HepG2 (cell line): Measurements from ENCODE around the gene TRIM15.

Source experiments
- CREM ChIP-seq, 2 experiments: sonication (generic) in 1 of 2; formaldehyde crosslinking in 1 of 2; IDR thresholded peaks; 2 replicates each; pipeline versions ENCODE4 v1.4.0 to v1.6.1; 2016 to 2020; ENCODE audit warnings: antibody characterized with exemption in 1 of 2, mild to moderate bottlenecking in 1 of 2, missing genetic modification reagents in 1 of 2
- KDM5A ChIP-seq: fragments of 200-600 bp; sonication (generic); IDR thresholded peaks from 2 replicates; pipeline ENCODE4 v1.7.0; 2018; ENCODE audit warnings: antibody characterized with exemption, mild to moderate bottlenecking, low read length, borderline replicate concordance
- PRDM15 ChIP-seq: sonication (generic); formaldehyde crosslinking; IDR thresholded peaks from 2 replicates; pipeline ENCODE4 v1.4.0; 2020; ENCODE audit warnings: missing genetic modification reagents
- TCF7 ChIP-seq: sonication (generic); IDR thresholded peaks from 2 replicates; pipeline ENCODE4 v1.6.1; 2016; ENCODE audit warnings: antibody characterized with exemption, low read depth
- TFAP4 ChIP-seq: sonication (generic); IDR thresholded peaks from 2 replicates; pipeline ENCODE4 v1.6.1; 2016; ENCODE audit warnings: low read depth, borderline replicate concordance
- ZSCAN20 ChIP-seq: sonication (generic); formaldehyde crosslinking; IDR thresholded peaks from 2 replicates; pipeline ENCODE4 v1.4.0; 2020; ENCODE audit warnings: missing genetic modification reagents, mild to moderate bottlenecking, borderline replicate concordance

GRCh38 chr6:30194797-30195690 lies 31.7 kb downstream of the TRIM15 start:
- TF ChIP-seq CREM (IDR thresholded peaks at IDR 0.05) (no peak), CREM (CRISPR knock-in tag; IDR thresholded peaks at IDR 0.05) (no peak), ZSCAN20 (CRISPR knock-in tag) (no peak), KDM5A (no peak), TFAP4 (no peak), TCF7 (no peak), PRDM15 (CRISPR knock-in tag) (no peak)
